Stimulated activated naive CD4-positive, alpha-beta T cell (primary cell): Measurements from ENCODE around the gene TNFRSF8.
"Not testable (repeated sequence)": the region's sequence is repeated elsewhere in the genome, so short reads cannot be mapped to it uniquely, and the experiment has no call there.

Source experiments
- DNase-seq, 6 experiments: peaks; one replicate each; lab custom pipeline; 2025; lab: John Stamatoyannopoulos, UW

Gene TNFRSF8

DNA sequence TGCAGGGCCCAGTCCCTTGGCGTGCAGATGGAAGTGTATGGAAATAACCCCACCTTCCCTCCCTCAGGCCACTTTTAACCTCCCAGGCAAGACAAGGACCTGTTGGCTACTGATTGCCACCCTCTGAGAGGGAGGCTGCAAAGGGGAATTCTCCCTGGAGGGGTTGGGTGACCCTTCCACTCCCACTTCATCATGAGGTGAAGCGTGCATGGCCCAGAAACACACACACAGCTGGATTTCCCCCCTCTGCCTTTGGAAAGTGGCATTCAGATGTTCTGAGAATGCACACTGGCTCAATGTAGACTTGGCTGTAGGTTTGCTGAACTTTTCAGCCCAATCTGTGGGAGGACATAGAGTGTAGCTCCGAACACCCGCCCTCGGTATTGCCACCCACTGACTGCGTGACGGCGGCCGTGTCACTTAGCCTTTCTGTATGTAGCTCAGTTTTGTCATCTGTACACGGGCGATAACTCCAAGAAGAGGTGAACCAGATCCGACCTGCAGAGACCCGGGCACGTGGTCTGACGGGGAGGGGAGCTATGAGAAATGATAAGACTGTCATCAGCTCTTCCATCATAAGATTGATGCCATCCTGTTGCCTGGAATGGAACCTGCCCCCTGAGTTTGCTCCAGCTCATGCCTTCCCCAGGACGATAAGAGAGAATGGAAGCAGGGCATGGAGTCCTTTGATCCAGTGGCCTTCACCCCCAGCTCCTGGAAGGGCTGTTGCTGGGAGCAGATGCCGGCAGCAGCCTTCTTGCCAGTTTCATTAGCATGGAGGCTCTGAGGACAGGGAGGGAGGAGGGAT lies 24.5 kb upstream of the TNFRSF8 start:
- no peak for DNase-seq

DNA sequence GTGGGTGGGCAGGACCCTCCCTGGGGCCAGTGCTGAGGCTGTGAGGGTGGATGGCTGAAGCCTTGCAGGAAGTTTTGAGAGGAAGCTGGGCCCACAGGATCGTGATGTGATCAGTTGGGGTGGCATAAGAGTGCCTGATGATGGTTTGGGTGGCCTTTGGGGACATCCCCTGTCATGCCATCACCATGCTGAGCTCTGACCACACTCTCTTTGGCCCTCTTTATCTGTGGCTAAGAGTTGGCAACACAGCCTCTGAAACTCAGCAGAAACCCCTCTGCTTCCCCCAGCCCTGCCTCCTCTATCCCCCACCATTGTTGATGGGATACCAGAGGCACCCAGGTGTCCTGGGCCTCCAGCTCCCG lies 24.0 kb upstream of the TNFRSF8 start:
- no peak for DNase-seq

- DNase-seq = not testable (repeated sequence)
Measured at GRCh38 chr1:12039824-12040456, 23.2 kb upstream of the TNFRSF8 start.

- no peak for DNase-seq
Measured at GRCh38 chr1:12040457-12041051, 22.5 kb upstream of the TNFRSF8 start.

DNA sequence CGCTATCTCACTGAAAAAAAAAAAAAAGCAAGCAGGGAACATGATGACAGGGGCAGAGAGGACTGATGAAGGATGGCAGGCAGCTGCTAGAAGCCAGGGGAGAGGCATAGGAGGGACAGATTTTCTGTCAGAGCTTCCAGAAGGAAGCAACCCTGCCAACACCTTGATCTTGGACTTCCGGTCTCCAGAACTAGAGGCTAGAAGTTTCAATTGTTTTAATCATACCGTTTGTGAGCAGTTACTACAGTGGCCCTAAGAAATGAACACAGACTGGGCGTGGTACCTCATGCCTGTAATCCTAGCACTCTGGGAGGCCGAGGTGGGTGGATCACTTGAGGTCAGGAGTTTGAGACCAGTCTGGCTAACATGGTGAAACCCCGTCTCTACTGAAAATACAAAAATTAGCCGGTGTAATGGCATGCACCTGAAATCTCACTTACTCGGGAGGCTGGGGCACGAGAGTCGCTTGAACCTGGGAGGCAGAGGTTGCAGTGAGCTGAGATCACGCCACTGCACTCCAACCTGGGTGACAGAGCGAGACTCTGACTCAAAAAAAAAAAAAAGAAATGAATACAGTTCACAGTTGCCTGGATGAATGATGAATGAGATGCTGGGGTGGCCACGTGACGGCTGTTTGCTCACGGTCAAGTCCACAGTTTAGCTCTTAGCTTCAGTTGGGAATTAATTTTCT lies 18.8 kb upstream of the TNFRSF8 start:
- not testable (repeated sequence) for DNase-seq

DNA sequence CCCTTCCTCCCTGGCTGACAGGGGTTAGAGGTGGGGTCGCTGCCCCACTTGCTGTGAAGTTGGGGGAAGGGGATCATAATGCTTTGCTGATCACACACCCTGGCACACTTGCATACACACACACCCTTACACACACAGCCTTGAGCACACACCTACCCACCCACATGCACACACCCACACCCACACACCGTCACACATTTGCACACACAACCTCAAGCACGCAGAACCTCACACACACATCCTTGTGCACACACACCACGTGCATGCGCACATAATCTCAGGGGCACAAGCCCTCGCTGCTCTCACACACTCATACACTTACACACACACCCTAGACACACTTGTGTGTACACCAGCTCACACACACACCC lies 16.4 kb upstream of the TNFRSF8 start:
- no peak for DNase-seq

DNA sequence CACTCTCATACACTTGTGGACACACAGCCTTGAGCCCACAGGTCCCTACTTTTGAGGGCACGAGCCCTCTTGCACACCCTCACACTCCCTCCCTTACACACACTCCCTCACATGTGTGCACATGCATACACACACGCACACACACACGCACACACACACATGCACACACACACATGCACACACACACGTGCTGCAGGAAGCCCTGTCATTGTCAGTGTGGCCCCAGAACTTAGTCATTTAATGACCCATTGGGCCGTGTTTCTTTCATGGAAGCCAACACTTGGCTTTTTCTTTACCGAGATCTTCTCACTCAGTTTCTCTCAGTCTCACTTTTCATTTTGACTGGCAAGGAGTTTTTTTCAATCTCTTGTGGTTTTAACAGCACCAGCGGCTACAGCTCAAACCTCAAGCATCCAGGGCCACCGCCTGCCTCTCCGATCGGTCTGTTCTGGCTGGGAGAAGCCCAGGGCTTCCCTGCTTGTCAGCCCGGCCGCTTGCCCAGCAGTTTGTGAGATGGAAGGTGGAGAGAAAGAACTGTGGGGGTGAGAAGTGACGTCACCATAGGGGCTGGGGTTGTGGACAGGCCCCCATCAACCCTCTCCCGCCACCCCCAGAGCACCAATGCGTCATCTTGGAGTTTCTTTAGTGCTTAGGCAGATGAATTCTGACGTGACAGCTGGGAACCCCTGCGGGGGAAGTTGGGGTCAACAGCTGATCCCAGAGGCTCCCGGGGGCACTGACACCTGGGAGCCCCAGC lies 15.8 kb upstream of the TNFRSF8 start:
- DNase-seq = no peak

GRCh38 chr1:12048372-12048771 lies 14.7 kb upstream of the TNFRSF8 start:
- DNase-seq = no peak

DNA sequence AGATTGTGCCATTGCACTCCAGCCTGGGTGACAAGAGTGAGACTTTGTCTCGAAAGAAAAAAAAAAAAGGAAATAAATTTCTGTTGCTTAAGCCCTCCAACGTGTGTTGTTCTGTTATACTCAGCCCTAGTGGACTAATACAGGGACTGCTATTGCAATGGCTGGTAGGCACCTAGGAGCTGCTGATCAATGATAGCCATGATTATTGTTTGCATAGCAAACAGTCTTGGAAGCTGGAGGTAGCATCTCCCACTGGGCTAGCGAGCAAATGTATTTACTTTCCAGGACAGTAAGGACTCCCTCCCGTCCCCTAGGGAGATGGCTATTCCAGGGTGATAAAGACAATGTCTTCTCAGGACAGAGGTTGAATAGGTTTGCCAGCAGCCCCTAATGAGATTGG lies 13.5 kb upstream of the TNFRSF8 start:
- DNase-seq = no peak

DNA sequence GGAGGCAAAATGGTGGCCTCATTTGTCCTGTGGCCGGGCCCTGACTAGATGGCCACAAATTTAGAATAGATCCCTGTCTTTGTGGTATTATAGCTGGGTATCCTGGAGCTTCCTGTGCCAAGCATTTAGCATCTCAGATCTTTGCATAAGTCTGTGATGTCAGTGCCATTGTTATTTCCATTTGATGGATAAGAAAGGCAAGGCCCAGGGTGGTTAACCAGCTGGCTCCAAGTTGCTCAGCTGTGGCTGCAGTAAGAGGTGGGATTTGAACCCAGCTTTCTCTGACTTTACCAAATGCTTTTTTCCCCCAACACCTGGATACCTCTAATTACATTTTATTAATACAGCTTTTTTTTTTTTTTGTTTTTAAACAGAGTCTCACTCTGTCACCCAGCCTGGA lies 11.7 kb upstream of the TNFRSF8 start:
- no peak for DNase-seq

DNA sequence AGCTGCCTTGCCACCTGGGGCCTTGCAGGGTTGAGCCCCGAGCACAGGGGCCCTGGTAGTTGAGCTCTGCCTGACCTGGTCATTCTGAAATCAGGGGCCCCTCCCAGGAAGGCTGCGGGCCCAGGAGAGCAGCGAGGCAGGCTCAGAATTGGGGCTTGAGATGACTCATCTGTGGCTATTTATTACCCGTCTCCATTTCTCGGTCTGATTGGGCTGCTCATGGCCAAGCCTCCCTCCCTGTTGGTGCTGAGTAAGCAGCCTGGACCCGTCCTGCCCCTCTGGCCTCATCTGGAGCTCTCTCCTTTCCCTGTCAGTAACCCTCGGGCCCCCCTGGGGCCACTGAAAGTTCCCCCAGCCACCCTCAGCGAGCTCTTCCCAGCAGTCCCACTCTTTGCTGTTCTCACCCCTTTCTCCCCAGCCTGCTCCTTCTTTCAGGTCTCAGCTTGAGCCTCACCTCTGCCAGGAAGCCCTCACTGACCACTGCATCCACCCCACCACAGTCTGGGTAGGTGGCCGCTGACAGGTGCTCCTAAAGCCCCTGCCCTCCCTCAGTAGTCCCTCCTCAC lies 11.0 kb upstream of the TNFRSF8 start:
- DNase-seq = no peak

DNA sequence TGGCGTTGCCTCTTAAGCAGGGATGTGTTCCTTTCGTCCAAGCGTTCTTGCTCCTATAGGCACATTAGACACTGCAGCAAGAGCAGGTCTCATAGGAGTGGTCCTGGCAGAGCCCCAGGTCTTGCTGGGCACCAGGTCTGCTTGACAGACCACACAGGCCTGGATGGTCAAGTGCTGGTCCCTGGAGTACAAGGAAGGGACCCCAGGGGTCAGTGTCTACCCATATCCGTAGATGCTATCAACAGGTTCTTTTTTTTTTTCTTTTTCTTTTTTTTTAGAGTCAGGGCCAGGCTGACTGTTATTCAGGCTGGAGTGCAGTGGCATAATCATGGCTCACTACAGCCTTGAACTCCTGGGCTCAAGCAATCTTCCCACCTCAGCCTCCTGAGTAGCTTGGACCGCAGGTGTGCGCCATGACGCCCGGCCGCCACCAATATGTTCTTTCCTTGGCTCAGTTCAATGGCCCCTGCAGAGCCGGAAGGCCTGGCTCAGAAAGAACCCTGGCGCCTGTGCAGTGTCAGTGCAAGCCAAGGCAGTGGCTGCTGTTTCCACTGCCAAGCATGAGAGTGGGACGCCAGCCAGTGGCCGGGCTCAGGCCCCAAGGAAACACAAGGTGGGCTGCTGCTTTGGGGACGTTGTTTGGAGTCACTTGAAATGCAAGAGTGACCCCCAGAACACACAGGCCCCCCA lies 10.0 kb upstream of the TNFRSF8 start:
- DNase-seq = no peak

DNA sequence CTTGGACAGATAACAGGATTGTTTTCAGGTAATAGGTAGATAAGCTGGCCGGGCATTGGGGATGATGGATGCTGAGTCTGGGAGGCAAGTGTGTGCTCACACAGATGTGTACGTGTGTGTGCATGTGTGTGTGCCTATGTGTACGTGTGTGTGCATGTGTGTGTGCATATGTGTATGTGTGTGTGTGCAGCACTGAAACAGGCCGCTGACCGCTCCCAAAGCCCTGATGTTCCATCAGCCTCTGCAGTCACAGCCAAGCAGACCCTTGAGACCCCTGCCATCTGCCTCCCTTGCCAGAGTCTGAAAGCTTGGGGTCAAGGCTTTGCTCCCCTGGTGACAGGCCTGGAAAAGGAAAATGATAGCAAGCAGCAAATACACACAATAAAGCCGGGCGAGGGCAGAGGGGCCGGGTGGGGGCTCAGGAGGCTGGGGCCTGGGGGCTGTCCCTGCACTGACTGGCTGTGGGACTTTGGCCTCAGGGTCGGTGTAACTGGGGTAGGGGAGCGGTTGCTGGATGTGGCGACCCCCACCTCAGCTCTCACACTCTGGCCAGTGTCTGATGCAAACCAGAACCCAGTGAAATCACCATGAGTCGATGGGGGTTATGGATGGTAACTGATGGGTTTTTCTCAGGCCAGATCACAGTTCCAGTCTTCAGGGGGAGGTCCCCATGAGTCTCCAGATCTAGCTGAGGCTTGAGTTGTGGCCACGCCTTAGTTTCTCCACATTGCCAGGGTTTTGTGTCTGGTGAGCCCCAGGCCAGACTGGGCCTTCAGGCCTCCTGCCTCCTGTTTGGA lies 9.2 kb upstream of the TNFRSF8 start:
- no peak for DNase-seq

GRCh38 chr1:12055259-12055658 lies 7.8 kb upstream of the TNFRSF8 start:
- no peak for DNase-seq

DNA sequence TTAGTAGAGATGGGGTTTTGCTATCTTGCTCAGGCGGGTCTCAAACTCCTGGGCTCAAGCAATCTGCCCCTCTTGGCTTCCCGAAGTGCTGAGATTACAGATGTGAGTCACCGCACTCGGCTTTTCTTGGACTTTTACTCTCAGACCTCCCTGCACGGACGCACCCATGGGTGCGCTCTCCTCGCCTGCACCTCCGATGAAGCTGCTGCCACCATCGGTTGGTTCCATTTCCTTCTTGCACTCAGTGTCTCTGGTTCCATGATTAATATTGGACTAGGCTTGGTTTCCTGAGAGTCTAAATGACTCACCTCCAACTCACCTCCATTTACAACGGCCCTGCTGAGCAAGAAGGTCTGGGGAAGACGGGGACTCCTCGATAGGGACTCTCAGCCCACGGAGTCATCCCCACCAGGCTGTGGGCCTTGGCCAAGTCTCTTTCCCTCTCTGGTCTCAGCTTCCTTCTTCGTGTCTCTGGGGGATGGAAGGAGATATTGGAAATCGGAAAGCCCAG lies 6.7 kb upstream of the TNFRSF8 start:
- no peak for DNase-seq

- DNase-seq = no peak
Measured at GRCh38 chr1:12057382-12057781, 5.7 kb upstream of the TNFRSF8 start.

- DNase-seq = no peak
Measured at GRCh38 chr1:12057940-12058687, 5.0 kb upstream of the TNFRSF8 start.

- DNase-seq = no peak
Measured at GRCh38 chr1:12059226-12059625, 3.9 kb upstream of the TNFRSF8 start.

DNA sequence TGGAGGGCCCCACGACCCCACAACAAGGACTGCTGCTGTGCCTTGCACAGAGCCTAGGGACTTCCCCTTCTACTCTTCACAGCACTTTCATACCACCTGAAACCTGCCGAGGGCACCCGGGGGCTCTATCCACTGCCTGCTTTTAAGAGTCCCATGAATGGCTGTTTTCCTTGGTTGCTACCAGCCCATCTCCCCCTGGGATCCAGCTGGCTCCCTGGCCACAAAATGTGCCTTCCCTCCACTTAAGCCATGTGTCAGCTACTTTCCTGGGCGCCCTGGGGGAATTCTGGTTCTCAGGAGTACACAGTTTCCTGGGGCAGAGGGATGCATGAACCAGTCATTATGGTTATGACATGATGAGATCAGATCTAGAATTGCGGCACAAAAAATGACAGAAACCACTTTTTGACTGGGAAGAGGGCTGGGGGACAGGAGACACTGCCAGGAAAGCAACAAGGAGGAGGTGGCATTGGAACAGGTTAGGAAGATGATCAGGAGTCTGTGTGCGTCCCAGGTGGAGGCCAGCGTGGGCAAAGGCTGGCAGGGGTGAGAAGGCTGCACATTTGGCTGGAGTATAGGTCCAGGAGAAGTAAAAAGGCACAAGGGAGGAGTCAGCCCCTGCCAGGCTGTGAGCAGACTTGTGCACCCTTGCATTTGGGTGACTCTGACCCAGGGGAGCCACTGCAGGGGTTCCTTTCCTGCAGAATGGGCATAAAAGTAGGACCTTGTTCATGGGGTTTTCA lies 3.2 kb upstream of the TNFRSF8 start:
- DNase-seq = no peak
